ENCODE measurements around the gene DEAF1.

The DEAF1 gene

GRCh38 chr11:729492-730074 is 34.6 kb upstream of the DEAF1 start:
- no peak overlapping the region for H3K4me3 ChIP-seq (ENCODE audit: insufficient read depth in 1 of 2, low read depth in 1 of 2, low read length in 2 of 2)
- H3K4ac ChIP-seq (ENCODE audit: low read depth in 1 of 2, low read length in 2 of 2): no peak overlapping the region
- no peak overlapping the region for H3K23ac ChIP-seq (ENCODE audit: low read length in 2 of 2)
- H2AK5ac ChIP-seq (ENCODE audit: low read length, severe bottlenecking): no peak overlapping the region
- peaks cover 0 to 26% of the 10 kb centered on the region in 2 experiments for H3K27me3 ChIP-seq (ENCODE audit: control insufficient read depth in 1 of 2, insufficient read depth in 1 of 2, low read length in 2 of 2)
- H2BK5ac ChIP-seq (ENCODE audit: low read depth, low read length, poor library complexity, severe bottlenecking): no peak overlapping the region
- peaks cover 45% of the 10 kb centered on the region for H3K4me1 ChIP-seq (ENCODE audit: control insufficient read depth, insufficient read depth, low read depth, low read length)
- H2BK12ac ChIP-seq (ENCODE audit: low read length in 2 of 2): no peak overlapping the region
- H3K27ac ChIP-seq (ENCODE audit: low read length, poor library complexity, severe bottlenecking): no peak overlapping the region
- H3K9me3 ChIP-seq (ENCODE audit: control insufficient read depth, low read length): no peaks in the 10 kb centered on the region
- H3K18ac ChIP-seq (ENCODE audit: low read depth in 1 of 2, low read length in 2 of 2): no peak overlapping the region
- no peak overlapping the region for H3K14ac ChIP-seq (ENCODE audit: low read length in 2 of 2)
- no peak overlapping the region for H4K91ac ChIP-seq (ENCODE audit: low read length)
- H2BK15ac ChIP-seq (ENCODE audit: low read depth, poor library complexity, severe bottlenecking): no peak overlapping the region
- H3K9ac ChIP-seq (ENCODE audit: low read length): peak overlapping the region; percentile 29
- H3K36me3 ChIP-seq (ENCODE audit: control insufficient read depth in 1 of 2, insufficient read depth in 2 of 2, low read depth in 1 of 2, low read length in 2 of 2): peaks cover 5 to 33% of the 10 kb centered on the region in 2 experiments
- H3K79me1 ChIP-seq (replicated peaks; ENCODE audit: low read length, poor library complexity, severe bottlenecking): peaks cover 4% of the 10 kb centered on the region
- WGBS: 83% methylated on average over 15 of the region's 17 CpGs
- H2AFZ ChIP-seq (ENCODE audit: low read depth, low read length): no peak overlapping the region
- no peak for DNase-seq
- no peak overlapping the region for H4K8ac ChIP-seq (ENCODE audit: low read length)
- H2BK120ac ChIP-seq (ENCODE audit: low read depth, low read length): no peak overlapping the region
- no peak overlapping the region for H3K4me2 ChIP-seq (ENCODE audit: low read length, poor library complexity, severe bottlenecking)

- H2BK15ac ChIP-seq (ENCODE audit: low read depth, poor library complexity, severe bottlenecking): no peak overlapping the region
- peak overlapping the region; percentile 13 for H3K27ac ChIP-seq (ENCODE audit: low read length, poor library complexity, severe bottlenecking)
- no peak overlapping the region for H4K91ac ChIP-seq (ENCODE audit: low read length)
- no peak overlapping the region for H3K4me3 ChIP-seq (ENCODE audit: insufficient read depth in 1 of 2, low read depth in 1 of 2, low read length in 2 of 2)
- H2AK5ac ChIP-seq (ENCODE audit: low read length, severe bottlenecking): no peak overlapping the region
- H2BK5ac ChIP-seq (ENCODE audit: low read depth, low read length, poor library complexity, severe bottlenecking): no peak overlapping the region
- no peak overlapping the region for H2BK12ac ChIP-seq (ENCODE audit: low read length in 2 of 2)
- H2BK120ac ChIP-seq (ENCODE audit: low read depth, low read length): no peak overlapping the region
- no peak overlapping the region for H2AFZ ChIP-seq (ENCODE audit: low read depth, low read length)
- H4K8ac ChIP-seq (ENCODE audit: low read length): no peak overlapping the region
- H3K9me3 ChIP-seq (ENCODE audit: control insufficient read depth, low read length): no peaks in the 10 kb centered on the region
- H3K23ac ChIP-seq (ENCODE audit: low read length in 2 of 2): no peak overlapping the region
- no peak overlapping the region for H3K4ac ChIP-seq (ENCODE audit: low read depth in 1 of 2, low read length in 2 of 2)
- no peak for DNase-seq
- H3K79me1 ChIP-seq (replicated peaks; ENCODE audit: low read length, poor library complexity, severe bottlenecking): peaks cover 10% of the 10 kb centered on the region
- H3K27me3 ChIP-seq (ENCODE audit: control insufficient read depth in 1 of 2, insufficient read depth in 1 of 2, low read length in 2 of 2): peaks cover 0 to 21% of the 10 kb centered on the region in 2 experiments
- H3K9ac ChIP-seq (ENCODE audit: low read length): peak overlapping the region; percentile 29
- H3K18ac ChIP-seq (ENCODE audit: low read depth in 1 of 2, low read length in 2 of 2): no peak overlapping the region
- H3K4me2 ChIP-seq (ENCODE audit: low read length, poor library complexity, severe bottlenecking): no peak overlapping the region
- no peak overlapping the region for H3K14ac ChIP-seq (ENCODE audit: low read length in 2 of 2)
- WGBS: 93% methylated on average over 13 of the region's 15 CpGs
- peaks cover 11 to 39% of the 10 kb centered on the region in 2 experiments for H3K36me3 ChIP-seq (ENCODE audit: control insufficient read depth in 1 of 2, insufficient read depth in 2 of 2, low read depth in 1 of 2, low read length in 2 of 2)
- peaks cover 48% of the 10 kb centered on the region for H3K4me1 ChIP-seq (ENCODE audit: control insufficient read depth, insufficient read depth, low read depth, low read length)
These were observed 34.0 kb upstream of the DEAF1 start for GRCh38 chr11:728901-729491.

- WGBS: 41% methylated on average over 29 of the region's 31 CpGs
These were observed 33.1 kb upstream of the DEAF1 start for GRCh38 chr11:727859-728748.

GRCh38 chr11:727281-727701 is 32.3 kb upstream of the DEAF1 start:
- no peak overlapping the region for H3K23ac ChIP-seq (ENCODE audit: low read length in 2 of 2)
- no peak overlapping the region for H2AFZ ChIP-seq (ENCODE audit: low read depth, low read length)
- no peaks in the 10 kb centered on the region for H3K9me3 ChIP-seq (ENCODE audit: control insufficient read depth, low read length)
- DNase-seq: no peak
- H3K4me2 ChIP-seq (ENCODE audit: low read length, poor library complexity, severe bottlenecking): no peak overlapping the region
- no peak overlapping the region for H4K8ac ChIP-seq (ENCODE audit: low read length)
- H2BK12ac ChIP-seq (ENCODE audit: low read length in 2 of 2): no peak overlapping the region
- H3K9ac ChIP-seq (ENCODE audit: low read length): peak overlapping the region; percentile 33
- H2AK5ac ChIP-seq (ENCODE audit: low read length, severe bottlenecking): peak overlapping the region; percentile 30
- 96% methylated on average over 12 of the region's 12 CpGs for WGBS
- H2BK5ac ChIP-seq (ENCODE audit: low read depth, low read length, poor library complexity, severe bottlenecking): no peak overlapping the region
- no peak overlapping the region for H3K4me3 ChIP-seq (ENCODE audit: insufficient read depth in 1 of 2, low read depth in 1 of 2, low read length in 2 of 2)
- H3K14ac ChIP-seq (ENCODE audit: low read length in 2 of 2): no peak overlapping the region
- H2BK120ac ChIP-seq (ENCODE audit: low read depth, low read length): no peak overlapping the region
- H4K91ac ChIP-seq (ENCODE audit: low read length): no peak overlapping the region
- H3K36me3 ChIP-seq (ENCODE audit: control insufficient read depth in 1 of 2, insufficient read depth in 2 of 2, low read depth in 1 of 2, low read length in 2 of 2): peaks cover 20 to 54% of the 10 kb centered on the region in 2 experiments
- H3K27ac ChIP-seq (ENCODE audit: low read length, poor library complexity, severe bottlenecking): peak overlapping the region; percentile 79
- H3K4me1 ChIP-seq (ENCODE audit: control insufficient read depth, insufficient read depth, low read depth, low read length): peaks cover 48% of the 10 kb centered on the region
- no peak overlapping the region for H2BK15ac ChIP-seq (ENCODE audit: low read depth, poor library complexity, severe bottlenecking)
- no peak overlapping the region for H3K4ac ChIP-seq (ENCODE audit: low read depth in 1 of 2, low read length in 2 of 2)
- H3K27me3 ChIP-seq (ENCODE audit: control insufficient read depth in 1 of 2, insufficient read depth in 1 of 2, low read length in 2 of 2): peaks cover 0 to 4% of the 10 kb centered on the region in 2 experiments
- H3K79me1 ChIP-seq (replicated peaks; ENCODE audit: low read length, poor library complexity, severe bottlenecking): peaks cover 13% of the 10 kb centered on the region
- no peak overlapping the region for H3K18ac ChIP-seq (ENCODE audit: low read depth in 1 of 2, low read length in 2 of 2)

More at GRCh38 chr11:727859-728748, 33.1 kb upstream of the DEAF1 start:
- H3K4me2 ChIP-seq (ENCODE audit: low read length, poor library complexity, severe bottlenecking): no peak overlapping the region
- peaks cover 13% of the 10 kb centered on the region for H3K79me1 ChIP-seq (replicated peaks; ENCODE audit: low read length, poor library complexity, severe bottlenecking)
- peak overlapping the region; percentile 33 for H3K9ac ChIP-seq (ENCODE audit: low read length)
- H3K27me3 ChIP-seq (ENCODE audit: control insufficient read depth in 1 of 2, insufficient read depth in 1 of 2, low read length in 2 of 2): peaks cover 0 to 12% of the 10 kb centered on the region in 2 experiments
- peak overlapping the region; percentile 79 for H3K27ac ChIP-seq (ENCODE audit: low read length, poor library complexity, severe bottlenecking)
- H2BK5ac ChIP-seq (ENCODE audit: low read depth, low read length, poor library complexity, severe bottlenecking): no peak overlapping the region
- peak overlapping the region; percentile 71 for H4K8ac ChIP-seq (ENCODE audit: low read length)
- no peak overlapping the region for H2BK15ac ChIP-seq (ENCODE audit: low read depth, poor library complexity, severe bottlenecking)
- H2BK12ac ChIP-seq (ENCODE audit: low read length in 2 of 2): no peak overlapping the region
- peak overlapping the region in 1 of 2 experiments; percentile 6 for H3K18ac ChIP-seq (ENCODE audit: low read depth in 1 of 2, low read length in 2 of 2)
- no peak overlapping the region for H2BK120ac ChIP-seq (ENCODE audit: low read depth, low read length)
- no peak overlapping the region for H3K23ac ChIP-seq (ENCODE audit: low read length in 2 of 2)
- H3K9me3 ChIP-seq (ENCODE audit: control insufficient read depth, low read length): no peaks in the 10 kb centered on the region
- H2AK5ac ChIP-seq (ENCODE audit: low read length, severe bottlenecking): no peak overlapping the region
- H3K14ac ChIP-seq (ENCODE audit: low read length in 2 of 2): no peak overlapping the region
- peaks cover 48% of the 10 kb centered on the region for H3K4me1 ChIP-seq (ENCODE audit: control insufficient read depth, insufficient read depth, low read depth, low read length)
- no peak overlapping the region for H2AFZ ChIP-seq (ENCODE audit: low read depth, low read length)
- H3K4me3 ChIP-seq (ENCODE audit: insufficient read depth in 1 of 2, low read depth in 1 of 2, low read length in 2 of 2): no peak overlapping the region
- H3K36me3 ChIP-seq (ENCODE audit: control insufficient read depth in 1 of 2, insufficient read depth in 2 of 2, low read depth in 1 of 2, low read length in 2 of 2): peaks cover 17 to 46% of the 10 kb centered on the region in 2 experiments
- DNase-seq: peak; percentile 81
- no peak overlapping the region for H4K91ac ChIP-seq (ENCODE audit: low read length)
- no peak overlapping the region for H3K4ac ChIP-seq (ENCODE audit: low read depth in 1 of 2, low read length in 2 of 2)
